Glutamatergic neuron (in vitro differentiated cells): ENCODE data around the gene ACSS2. TPM values are rescaled to one million over a fixed set of nuclear protein-coding genes. Genes with fewer than 3 reads are reported as not detected.
A peak's percentile ranks its signal among the peaks of the same experiment; 100 is the strongest.

ENCODE experiments used
- DNase-seq: peaks from one replicate; pipeline ENCODE4 v3.0.0; 2022
- H3K27ac Mint-ChIP-seq: one replicate; pipeline ENCODE4 v1.8.0; 2020; ENCODE audit warnings: mild to moderate bottlenecking, mixed read lengths, inconsistent platforms; ENCODE audit not compliant: unreplicated experiment
- H3K27me3 Mint-ChIP-seq: one replicate; pipeline ENCODE4 v1.8.0; 2020; ENCODE audit warnings: mild to moderate bottlenecking, moderate library complexity, mixed read lengths, inconsistent platforms; ENCODE audit not compliant: unreplicated experiment
- H3K36me3 Mint-ChIP-seq: one replicate; pipeline ENCODE4 v1.8.0; 2020; ENCODE audit warnings: mild to moderate bottlenecking, mixed read lengths, inconsistent platforms; ENCODE audit not compliant: unreplicated experiment
- H3K4me1 Mint-ChIP-seq: one replicate; pipeline ENCODE4 v1.8.0; 2020; ENCODE audit warnings: mild to moderate bottlenecking, low read depth, mixed read lengths, inconsistent platforms; ENCODE audit not compliant: unreplicated experiment
- H3K4me3 Mint-ChIP-seq: one replicate; pipeline ENCODE4 v1.8.0; 2020; ENCODE audit warnings: mild to moderate bottlenecking, mixed read lengths, inconsistent platforms; ENCODE audit not compliant: unreplicated experiment
- H3K9me3 Mint-ChIP-seq: one replicate; pipeline ENCODE4 v1.8.0; 2020; ENCODE audit warnings: mild to moderate bottlenecking, moderate library complexity, mixed read lengths, inconsistent platforms; ENCODE audit not compliant: unreplicated experiment
- total RNA-seq: library from RNA; stranded (reverse); fragmentation: NEBNext Ultra II Directional; extraction: Animal tissue kit (Norgen Biotek cat#: 25700); gene quantifications from one replicate; pipeline ENCODE4 v1.2.1, GENCODE V29; 2021; ENCODE audit not compliant: unreplicated experiment
- TF ChIP-seq, protein P1 (sequence below): fragments of 200-600 bp; sonication (generic); IDR thresholded peaks from one replicate; pipeline ENCODE4 v1.5.0; 2021; ENCODE audit not compliant: partially characterized antibody, unreplicated experiment

The ACSS2 gene
- total RNA-seq, 1 donor from 2014 or later = 53.3 TPM

DNA sequence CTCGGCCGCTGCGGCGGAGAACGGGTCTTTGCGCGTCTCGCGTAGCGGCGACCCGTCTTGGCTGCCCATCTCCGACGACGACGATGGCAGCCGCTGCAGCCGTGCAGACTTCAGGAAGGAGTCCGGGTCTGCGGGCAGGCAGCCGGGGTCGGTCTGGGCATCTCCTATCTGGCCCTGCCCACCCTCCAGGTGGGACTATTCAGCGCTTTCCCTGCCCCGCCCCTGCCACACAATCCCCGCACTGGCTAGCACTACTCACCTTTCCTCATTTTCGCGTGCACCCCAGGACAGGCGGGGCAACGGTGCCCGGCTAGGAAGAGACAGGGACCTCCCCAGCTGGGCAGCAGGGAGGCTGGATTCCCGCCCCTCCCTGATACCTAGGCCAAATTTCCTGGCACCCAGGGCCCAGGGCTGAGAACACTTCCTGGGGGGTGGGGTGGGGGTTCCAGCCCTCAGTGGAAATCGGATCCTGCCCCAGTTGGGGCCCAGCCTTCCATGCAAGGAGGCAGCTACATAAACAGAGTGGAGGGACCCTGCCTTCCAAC lies 12.9 kb upstream of the ACSS2 start:
- peaks cover 3% of the 10 kb centered on the region for H3K27me3 Mint-ChIP-seq
- no peaks in the 10 kb centered on the region for H3K36me3 Mint-ChIP-seq
- peaks cover 4% of the 10 kb centered on the region for H3K9me3 Mint-ChIP-seq
- no peaks in the 10 kb centered on the region for H3K4me1 Mint-ChIP-seq
- H3K27ac Mint-ChIP-seq = no peak overlapping the region
- TF ChIP-seq, protein P1, sequence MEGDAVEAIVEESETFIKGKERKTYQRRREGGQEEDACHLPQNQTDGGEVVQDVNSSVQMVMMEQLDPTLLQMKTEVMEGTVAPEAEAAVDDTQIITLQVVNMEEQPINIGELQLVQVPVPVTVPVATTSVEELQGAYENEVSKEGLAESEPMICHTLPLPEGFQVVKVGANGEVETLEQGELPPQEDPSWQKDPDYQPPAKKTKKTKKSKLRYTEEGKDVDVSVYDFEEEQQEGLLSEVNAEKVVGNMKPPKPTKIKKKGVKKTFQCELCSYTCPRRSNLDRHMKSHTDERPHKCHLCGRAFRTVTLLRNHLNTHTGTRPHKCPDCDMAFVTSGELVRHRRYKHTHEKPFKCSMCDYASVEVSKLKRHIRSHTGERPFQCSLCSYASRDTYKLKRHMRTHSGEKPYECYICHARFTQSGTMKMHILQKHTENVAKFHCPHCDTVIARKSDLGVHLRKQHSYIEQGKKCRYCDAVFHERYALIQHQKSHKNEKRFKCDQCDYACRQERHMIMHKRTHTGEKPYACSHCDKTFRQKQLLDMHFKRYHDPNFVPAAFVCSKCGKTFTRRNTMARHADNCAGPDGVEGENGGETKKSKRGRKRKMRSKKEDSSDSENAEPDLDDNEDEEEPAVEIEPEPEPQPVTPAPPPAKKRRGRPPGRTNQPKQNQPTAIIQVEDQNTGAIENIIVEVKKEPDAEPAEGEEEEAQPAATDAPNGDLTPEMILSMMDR = no peak
- DNase-seq = no peak
- no peak overlapping the region for H3K4me3 Mint-ChIP-seq

DNA sequence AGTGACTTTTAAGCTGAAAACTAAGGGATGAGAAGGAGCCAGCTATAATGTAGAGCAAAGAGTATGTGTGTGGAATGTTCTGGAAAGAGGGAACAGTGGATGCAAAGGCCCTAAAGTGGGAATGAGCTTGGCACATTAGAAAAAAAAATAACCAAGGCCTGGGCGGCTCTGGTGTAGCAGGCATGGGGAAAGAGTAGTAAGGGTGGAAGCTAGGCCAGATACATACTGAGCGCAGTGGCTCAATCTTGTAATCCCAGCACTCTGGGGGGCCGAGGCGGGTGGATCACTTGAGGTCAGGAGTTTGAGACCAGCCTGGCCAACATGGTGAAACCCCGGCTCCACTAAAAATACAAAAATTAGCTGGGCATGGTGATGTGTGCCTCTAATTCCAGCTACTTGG lies 12.2 kb upstream of the ACSS2 start:
- Mint-ChIP-seq H3K4me1 (no peaks in the 10 kb centered on the region), H3K4me3 (no peak overlapping the region), H3K9me3 (peaks cover 4% of the 10 kb centered on the region), H3K27ac (no peak overlapping the region), H3K36me3 (no peaks in the 10 kb centered on the region), H3K27me3 (peaks cover 3% of the 10 kb centered on the region)
- TF ChIP-seq, protein P1 = no peak
- DNase-seq = no peak

DNA sequence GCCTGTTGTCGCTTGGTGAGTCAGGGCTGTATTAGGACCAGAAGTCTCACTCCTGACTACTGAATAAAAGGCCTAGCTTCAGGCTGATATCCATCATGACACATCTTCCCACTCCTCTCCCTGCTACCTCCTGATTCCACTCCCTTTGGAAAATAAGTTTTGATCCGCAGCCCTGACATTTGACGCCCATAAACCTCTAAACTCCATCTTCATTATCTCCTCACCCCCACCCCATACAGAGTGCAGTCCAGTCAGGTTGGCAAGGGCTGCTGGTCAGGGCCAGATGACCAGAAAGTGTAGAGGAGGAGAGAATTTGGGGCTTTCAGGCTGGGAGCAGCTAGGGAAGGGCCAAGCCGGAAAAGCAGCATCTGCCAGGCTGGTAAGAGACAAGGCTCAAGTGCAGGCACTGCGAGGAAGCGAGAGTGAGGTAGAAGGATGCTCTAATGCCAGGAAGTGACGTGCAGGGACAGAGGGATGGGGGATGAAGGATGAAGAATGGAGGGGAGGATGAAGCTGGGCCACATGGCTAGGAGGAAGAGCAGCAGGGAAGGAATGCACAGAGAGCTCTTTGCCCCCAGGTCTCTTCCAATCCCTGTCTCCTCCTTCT lies 5.0 kb upstream of the ACSS2 start:
- Mint-ChIP-seq H3K27me3 (peaks cover 14% of the 10 kb centered on the region), H3K4me1 (peaks cover 20% of the 10 kb centered on the region), H3K9me3 (peaks cover 14% of the 10 kb centered on the region), H3K4me3 (peak overlapping the region; percentile 99), H3K36me3 (no peaks in the 10 kb centered on the region), H3K27ac (no peak overlapping the region)
- TF ChIP-seq, protein P1 = no peak
- DNase-seq = no peak

DNA sequence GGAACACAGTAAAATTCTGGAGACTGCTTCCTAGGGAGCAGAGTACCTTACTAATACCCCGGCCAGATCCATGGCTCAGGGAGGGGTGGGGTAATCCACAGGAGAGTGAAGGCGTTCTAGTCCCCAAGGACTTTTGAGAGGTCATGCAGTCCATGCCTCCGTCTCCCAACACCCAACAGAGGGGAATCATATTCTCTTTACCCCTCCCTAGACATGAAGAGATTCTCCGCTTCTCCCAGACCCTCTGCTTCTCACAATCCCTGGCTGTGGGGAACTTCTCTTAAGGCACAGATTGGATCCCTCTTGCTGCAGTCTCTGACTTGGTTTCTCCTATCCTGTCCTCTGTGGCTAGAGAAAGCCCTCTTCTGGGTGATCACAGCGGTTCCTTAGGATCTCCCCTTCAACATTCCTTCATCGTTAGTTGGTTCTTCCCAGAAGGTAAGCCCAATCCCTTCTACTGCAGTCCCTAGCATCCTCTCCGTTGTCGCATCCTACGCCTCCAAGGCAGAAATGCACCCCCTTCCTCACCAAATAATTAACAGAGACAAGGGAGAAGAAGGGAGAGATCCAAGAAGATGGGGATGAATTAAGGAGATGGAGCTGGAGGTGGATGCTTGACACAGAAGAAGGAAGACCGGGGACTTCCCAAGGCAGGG lies 4.3 kb upstream of the ACSS2 start:
- H3K27ac Mint-ChIP-seq = peak overlapping the region; percentile 82

More for the DNA sequence above, 4.3 kb upstream of the ACSS2 start:
- Mint-ChIP-seq H3K36me3 (no peaks in the 10 kb centered on the region), H3K4me1 (peaks cover 22% of the 10 kb centered on the region), H3K27me3 (peaks cover 16% of the 10 kb centered on the region), H3K9me3 (peaks cover 14% of the 10 kb centered on the region), H3K4me3 (peak overlapping the region; percentile 99)
- TF ChIP-seq, protein P1 = no peak
- no peak for DNase-seq
